GM18519 (cell line): ENCODE measurements around the gene NUTM2A.
"Not testable (repeated sequence)": the region's sequence is repeated elsewhere in the genome, so short reads cannot be mapped to it uniquely, and the experiment has no call there.

Source experiments
- ATAC-seq: cut with Tn5 transposase; IDR thresholded peaks from one replicate; pipeline ENCODE4 v1.9.1; 2021; ENCODE audit warnings: mild to moderate bottlenecking, moderate library complexity; ENCODE audit not compliant: unreplicated experiment, low FRiP score

NUTM2A gene

GRCh38 chr10:87225148-87225547, at the start of gene NUTM2A:
Gene NUTM2A (plus strand): TSS chr10:87225448. CDS start chr10:87225831, 383 bp downstream.
- not testable (repeated sequence) for ATAC-seq

- not testable (repeated sequence) for ATAC-seq
Observed at GRCh38 chr10:87177587-87177986, 47.7 kb upstream of the NUTM2A start.

- not testable (repeated sequence) for ATAC-seq
Observed at GRCh38 chr10:87184421-87184820, 40.8 kb upstream of the NUTM2A start.

- not testable (repeated sequence) for ATAC-seq
Observed at GRCh38 chr10:87186016-87186415, 39.2 kb upstream of the NUTM2A start.

- ATAC-seq, result not testable (repeated sequence)
Observed at GRCh38 chr10:87187573-87187972, 37.7 kb upstream of the NUTM2A start.

- ATAC-seq, result not testable (repeated sequence)
Observed at GRCh38 chr10:87191841-87192240, 33.4 kb upstream of the NUTM2A start.

- not testable (repeated sequence) for ATAC-seq
Observed at GRCh38 chr10:87200924-87201323, 24.3 kb upstream of the NUTM2A start.

GRCh38 chr10:87204801-87205200, 20.4 kb upstream of the NUTM2A start:
- ATAC-seq, result not testable (repeated sequence)

GRCh38 chr10:87206922-87207321, 18.3 kb upstream of the NUTM2A start:
- not testable (repeated sequence) for ATAC-seq

GRCh38 chr10:87210309-87210708, 14.9 kb upstream of the NUTM2A start:
- not testable (repeated sequence) for ATAC-seq

- not testable (repeated sequence) for ATAC-seq
Observed at GRCh38 chr10:87211848-87212247, 13.4 kb upstream of the NUTM2A start.

- ATAC-seq, result not testable (repeated sequence)
Observed at GRCh38 chr10:87213150-87213765, 12.0 kb upstream of the NUTM2A start.

- ATAC-seq, result not testable (repeated sequence)
Observed at GRCh38 chr10:87213806-87214205, 11.4 kb upstream of the NUTM2A start.

- not testable (repeated sequence) for ATAC-seq
Observed at GRCh38 chr10:87216120-87216519, 9.1 kb upstream of the NUTM2A start.

- ATAC-seq, result not testable (repeated sequence)
Observed at GRCh38 chr10:87219370-87219769, 5.9 kb upstream of the NUTM2A start.

- ATAC-seq, result not testable (repeated sequence)
Observed at GRCh38 chr10:87222789-87223188, 2.5 kb upstream of the NUTM2A start.

GRCh38 chr10:87228247-87228646, 3.0 kb downstream of the NUTM2A start:
- ATAC-seq, result not testable (repeated sequence)

GRCh38 chr10:87229211-87229610, 4.0 kb downstream of the NUTM2A start:
- not testable (repeated sequence) for ATAC-seq

- not testable (repeated sequence) for ATAC-seq
Observed at GRCh38 chr10:87234854-87235253, 9.6 kb downstream of the NUTM2A start.

- not testable (repeated sequence) for ATAC-seq
Observed at GRCh38 chr10:87237244-87237643, 12.0 kb downstream of the NUTM2A start.

GRCh38 chr10:87239346-87239808, 14.1 kb downstream of the NUTM2A start:
- not testable (repeated sequence) for ATAC-seq

GRCh38 chr10:87242192-87242591, 16.9 kb downstream of the NUTM2A start:
- ATAC-seq, result not testable (repeated sequence)
